ENCODE results near the gene BCCIP.

GRCh38 chr10:125838802-125839575 is 15.6 kb downstream of the BCCIP start:
- no peak for TF ChIP-seq CTCF (IDR thresholded peaks at IDR 0.05)
- TF ChIP-seq EZH2 (IDR thresholded peaks at IDR 0.05): no peak
